Stimulated activated effector memory CD8-positive, alpha-beta T cell treated with anti-CD3 and anti-CD28 coated beads, Interleukin-12 subunit alpha, Interleukin-12 subunit beta, amount 100 ng/mL, for 72 hours (primary cell): ENCODE measurements around the gene EXD2.
A peak's percentile ranks its signal among the peaks of the same experiment; 100 is the strongest.

Experiments
- ATAC-seq: fragments of 150-1000 bp; cut with Tn5 transposase; 2 replicates; pipeline ENCODE4 v1.10.0; 2021
- DNase-seq, 2 donors: peaks; one replicate each; pipeline ENCODE4 v3.0.0; 2021 to 2022; ENCODE audit warnings: low spot score in 2 of 2
- H3K27ac Mint-ChIP-seq: one replicate; pipeline ENCODE4 v1.8.0; 2022; ENCODE audit warnings: mild to moderate bottlenecking, mixed read lengths
- H3K36me3 Mint-ChIP-seq: one replicate; pipeline ENCODE4 v1.8.0; 2022; ENCODE audit warnings: mild to moderate bottlenecking, mixed read lengths
- H3K4me1 Mint-ChIP-seq: one replicate; pipeline ENCODE4 v1.8.0; 2022; ENCODE audit warnings: mixed read lengths
- H3K4me3 Mint-ChIP-seq: one replicate; pipeline ENCODE4 v1.8.0; 2022; ENCODE audit warnings: mild to moderate bottlenecking, mixed read lengths
- H3K9me3 Mint-ChIP-seq: one replicate; pipeline ENCODE4 v1.8.0; 2022; ENCODE audit warnings: mixed read lengths

EXD2 gene

DNA sequence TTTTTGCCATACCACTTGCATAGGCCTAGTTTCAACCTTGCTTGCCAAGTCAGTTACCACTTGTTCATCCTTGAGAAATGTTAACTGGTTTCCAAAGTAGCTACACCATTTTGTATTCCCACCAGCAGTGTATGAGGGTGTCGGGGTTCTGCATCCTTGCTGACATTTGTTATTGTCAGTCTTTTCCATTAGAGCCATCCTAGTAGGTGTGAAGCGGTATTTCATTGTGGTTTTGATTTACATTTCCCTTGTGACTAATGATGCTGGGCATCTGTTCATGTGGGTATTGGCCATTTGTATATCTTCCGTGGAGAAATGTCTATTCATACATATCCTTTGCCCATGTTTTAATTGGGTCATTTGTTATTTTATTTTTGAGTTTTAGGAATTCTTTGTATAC, 41.1 kb downstream of the EXD2 start:
- no peak for DNase-seq
- Mint-ChIP-seq H3K27ac (no peak overlapping the region), H3K4me1 (no peaks in the 10 kb centered on the region), H3K9me3 (no peaks in the 10 kb centered on the region), H3K36me3 (peaks cover 27% of the 10 kb centered on the region), H3K4me3 (no peak overlapping the region)
- no peak for ATAC-seq

- H3K4me3 Mint-ChIP-seq, result no peak overlapping the region
- no peak overlapping the region for H3K27ac Mint-ChIP-seq
- no peaks in the 10 kb centered on the region for H3K4me1 Mint-ChIP-seq
- DNase-seq, result no peak
- ATAC-seq, result no peak
- peaks cover 44% of the 10 kb centered on the region for H3K36me3 Mint-ChIP-seq
- H3K9me3 Mint-ChIP-seq, result no peaks in the 10 kb centered on the region
Observed at GRCh38 chr14:69234106-69234505, 42.8 kb downstream of the EXD2 start.

DNA sequence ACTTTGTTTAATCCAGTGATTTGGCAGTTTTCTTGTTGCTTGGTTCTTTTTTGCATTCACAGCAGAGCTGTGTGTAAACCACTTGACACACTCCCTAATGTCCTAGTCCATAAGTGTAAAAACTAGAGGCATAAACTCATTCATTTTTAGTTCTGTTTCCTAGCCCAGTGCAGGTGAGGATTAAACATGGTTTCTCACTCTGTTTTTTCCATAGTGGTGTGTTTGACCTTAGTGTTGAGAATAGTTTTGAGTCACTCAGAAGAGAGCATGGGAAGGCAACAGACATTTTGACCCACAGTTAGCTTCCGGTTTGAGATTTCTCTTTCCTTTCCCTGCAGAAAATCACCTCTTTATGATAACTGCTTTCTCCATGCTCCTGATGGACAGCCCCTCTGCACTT, 44.4 kb downstream of the EXD2 start:
- Mint-ChIP-seq H3K9me3 (no peaks in the 10 kb centered on the region), H3K27ac (peak overlapping the region; percentile 55), H3K4me3 (no peak overlapping the region), H3K4me1 (no peaks in the 10 kb centered on the region), H3K36me3 (peaks cover 55% of the 10 kb centered on the region)
- DNase-seq (no peak), ATAC-seq (no peak)

- no peaks in the 10 kb centered on the region for H3K4me1 Mint-ChIP-seq
- no peak overlapping the region for H3K4me3 Mint-ChIP-seq
- H3K27ac Mint-ChIP-seq, result peak overlapping the region; percentile 76
- peaks cover 60% of the 10 kb centered on the region for H3K36me3 Mint-ChIP-seq
- ATAC-seq (no peak), DNase-seq (no peak)
- H3K9me3 Mint-ChIP-seq, result no peaks in the 10 kb centered on the region
Observed at GRCh38 chr14:69237142-69237541, 45.8 kb downstream of the EXD2 start.

- H3K36me3 Mint-ChIP-seq, result peaks cover 60% of the 10 kb centered on the region
Observed at GRCh38 chr14:69237584-69237983, 46.3 kb downstream of the EXD2 start.

DNA sequence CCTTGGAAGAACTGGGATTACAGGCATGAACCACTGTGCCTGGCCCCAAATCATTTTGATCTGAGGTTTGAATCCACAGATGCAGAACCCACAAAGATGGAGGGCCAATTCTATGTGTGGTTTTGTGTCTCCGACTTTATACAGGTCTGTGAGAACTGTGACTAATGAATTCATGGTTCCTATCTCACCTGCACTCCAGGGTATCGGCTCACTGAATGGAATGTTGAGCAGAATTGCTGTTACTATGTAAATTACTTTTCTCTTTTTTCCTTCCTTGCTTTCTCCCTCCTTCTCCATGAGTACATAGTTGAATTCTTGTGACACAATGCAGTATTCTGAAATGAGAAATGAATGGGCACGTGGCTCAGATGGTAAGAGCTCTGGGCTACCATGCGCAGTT, 47.6 kb downstream of the EXD2 start:
- ATAC-seq (no peak), DNase-seq (no peak)
- Mint-ChIP-seq H3K36me3 (peaks cover 60% of the 10 kb centered on the region), H3K4me1 (no peaks in the 10 kb centered on the region), H3K9me3 (no peaks in the 10 kb centered on the region), H3K27ac (no peak overlapping the region), H3K4me3 (no peak overlapping the region)

More at GRCh38 chr14:69237584-69237983, 46.3 kb downstream of the EXD2 start:
- no peaks in the 10 kb centered on the region for H3K9me3 Mint-ChIP-seq
- H3K4me1 Mint-ChIP-seq, result no peaks in the 10 kb centered on the region
- no peak for ATAC-seq
- H3K27ac Mint-ChIP-seq, result peak overlapping the region; percentile 76
- no peak for DNase-seq
- no peak overlapping the region for H3K4me3 Mint-ChIP-seq

- H3K4me3 Mint-ChIP-seq, result no peak overlapping the region
- no peak for ATAC-seq
- peaks cover 53% of the 10 kb centered on the region for H3K36me3 Mint-ChIP-seq
- H3K27ac Mint-ChIP-seq, result no peak overlapping the region
- H3K9me3 Mint-ChIP-seq, result no peaks in the 10 kb centered on the region
- DNase-seq, result no peak
- no peaks in the 10 kb centered on the region for H3K4me1 Mint-ChIP-seq
Observed at GRCh38 chr14:69240527-69241173, 49.4 kb downstream of the EXD2 start.

DNA sequence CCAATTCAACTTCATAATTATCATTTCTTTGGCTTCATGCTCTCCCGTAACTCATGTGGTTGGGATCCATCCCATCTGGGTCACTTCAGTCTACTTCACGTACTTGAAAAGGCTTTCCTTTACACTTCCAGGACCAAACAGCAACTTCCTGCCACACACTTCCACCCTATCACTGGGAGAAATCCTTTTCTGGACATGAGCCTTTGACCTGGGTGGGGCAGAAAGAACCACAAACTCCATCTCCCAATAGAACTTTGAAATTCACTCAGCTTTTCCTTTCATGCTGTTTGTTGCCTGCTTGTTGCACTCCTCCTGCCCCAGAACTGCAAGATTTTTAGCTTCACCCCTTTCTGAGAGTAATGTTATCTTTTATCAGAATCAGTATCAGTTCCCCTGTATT, 50.3 kb downstream of the EXD2 start:
- DNase-seq, result no peak
- Mint-ChIP-seq H3K9me3 (no peaks in the 10 kb centered on the region), H3K36me3 (peaks cover 46% of the 10 kb centered on the region), H3K27ac (no peak overlapping the region), H3K4me3 (no peak overlapping the region), H3K4me1 (no peaks in the 10 kb centered on the region)
- no peak for ATAC-seq

GRCh38 chr14:69242311-69243224, 51.3 kb downstream of the EXD2 start:
- Mint-ChIP-seq H3K9me3 (no peaks in the 10 kb centered on the region), H3K4me3 (no peak overlapping the region), H3K4me1 (no peaks in the 10 kb centered on the region), H3K36me3 (peaks cover 42% of the 10 kb centered on the region), H3K27ac (peak overlapping the region; percentile 52)
- ATAC-seq (peak; percentile 63), DNase-seq (peak in 1 of 2 donors; percentile 64)

GRCh38 chr14:69244946-69245345, 53.6 kb downstream of the EXD2 start:
- no peaks in the 10 kb centered on the region for H3K9me3 Mint-ChIP-seq
- no peak overlapping the region for H3K4me3 Mint-ChIP-seq
- no peak for ATAC-seq
- H3K36me3 Mint-ChIP-seq, result peaks cover 24% of the 10 kb centered on the region
- no peak for DNase-seq
- no peak overlapping the region for H3K27ac Mint-ChIP-seq
- H3K4me1 Mint-ChIP-seq, result no peaks in the 10 kb centered on the region

DNA sequence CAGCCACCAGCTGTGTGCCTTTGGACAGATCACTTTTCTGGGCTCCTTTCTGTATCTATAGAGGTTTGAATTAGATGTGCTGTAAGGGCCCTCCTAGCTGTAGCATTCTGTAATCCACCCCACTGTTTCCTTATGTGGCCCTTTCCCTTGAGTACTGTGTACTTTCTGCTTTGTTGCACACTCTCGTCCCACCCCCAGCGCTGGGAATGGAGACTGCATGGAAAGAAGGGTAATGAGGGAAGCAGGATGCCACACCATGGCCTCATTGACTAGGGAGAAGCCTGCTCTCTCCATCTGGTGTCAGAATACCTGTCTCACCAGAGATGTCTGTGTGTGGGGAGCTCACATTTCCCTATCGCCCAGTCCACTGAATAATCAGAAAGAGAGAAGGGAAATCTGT, 55.0 kb downstream of the EXD2 start:
- H3K27ac Mint-ChIP-seq, result no peak overlapping the region
- no peaks in the 10 kb centered on the region for H3K4me1 Mint-ChIP-seq

DNA sequence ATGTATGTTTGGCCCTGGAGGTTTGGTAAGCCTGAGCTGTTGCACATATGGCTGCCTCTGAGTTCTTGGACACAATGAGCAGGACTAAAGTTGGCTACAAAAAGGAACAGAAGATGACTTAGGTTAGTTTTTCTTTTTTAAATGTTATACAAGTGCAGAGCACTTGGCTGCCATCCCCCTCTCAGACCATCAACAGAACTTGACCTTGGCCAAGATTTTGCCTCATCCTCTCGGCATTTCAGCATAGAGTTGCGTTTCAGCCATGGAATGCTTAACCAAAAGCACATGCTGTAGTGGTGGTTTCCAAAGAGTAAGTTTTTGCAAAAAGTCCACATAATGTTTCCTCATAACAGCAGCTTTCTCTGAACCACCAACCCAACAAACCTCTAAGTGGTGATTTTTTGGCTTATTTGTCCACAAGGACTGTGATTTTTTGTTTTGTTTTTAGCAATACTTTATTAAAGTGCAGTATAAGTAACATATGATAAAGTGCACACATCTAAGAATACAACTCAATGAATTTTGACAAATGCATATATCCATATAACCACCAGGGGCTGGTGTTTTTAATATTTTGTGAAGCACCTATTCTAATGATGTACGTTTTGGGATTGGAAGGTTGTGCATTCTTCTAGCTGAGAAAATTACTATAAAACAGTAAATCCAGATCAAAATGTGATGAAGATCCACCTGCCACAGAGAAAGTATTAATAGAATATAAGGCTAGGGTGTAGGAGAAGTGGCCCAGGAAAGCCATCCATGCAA, 56.6 kb downstream of the EXD2 start:
- Mint-ChIP-seq H3K4me3 (no peak overlapping the region), H3K36me3 (peaks cover 6% of the 10 kb centered on the region), H3K27ac (no peak overlapping the region), H3K9me3 (no peaks in the 10 kb centered on the region), H3K4me1 (no peaks in the 10 kb centered on the region)
- ATAC-seq (no peak), DNase-seq (no peak)

More for the DNA sequence above, 55.0 kb downstream of the EXD2 start:
- peaks cover 14% of the 10 kb centered on the region for H3K36me3 Mint-ChIP-seq
- ATAC-seq (no peak), DNase-seq (no peak)
- no peak overlapping the region for H3K4me3 Mint-ChIP-seq
- H3K9me3 Mint-ChIP-seq, result no peaks in the 10 kb centered on the region

DNA sequence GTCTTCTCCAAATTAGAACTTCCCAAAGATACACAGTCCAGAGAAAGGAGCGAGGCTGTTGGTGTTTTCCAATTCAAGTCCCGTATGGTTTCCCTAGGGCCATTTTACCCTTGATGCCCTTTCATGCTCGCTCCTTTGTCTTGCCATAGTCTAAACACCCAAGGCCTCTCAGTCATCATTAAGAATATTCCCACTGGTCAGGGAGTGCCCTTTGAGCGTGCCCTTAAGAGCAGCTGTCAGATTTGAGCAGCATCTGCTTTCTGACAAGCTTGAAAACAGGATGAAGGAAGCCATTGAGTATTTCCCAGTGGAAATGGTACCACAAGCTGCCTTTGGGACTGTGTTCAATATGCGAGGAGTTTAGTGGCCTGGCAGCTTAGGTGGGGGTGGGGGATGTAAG, 58.3 kb downstream of the EXD2 start:
- ATAC-seq, result no peak
- Mint-ChIP-seq H3K4me1 (no peaks in the 10 kb centered on the region), H3K27ac (no peak overlapping the region), H3K9me3 (no peaks in the 10 kb centered on the region), H3K4me3 (no peak overlapping the region), H3K36me3 (peaks cover 6% of the 10 kb centered on the region)
- DNase-seq, result no peak

- H3K27ac Mint-ChIP-seq, result no peak overlapping the region
- no peak overlapping the region for H3K4me3 Mint-ChIP-seq
- peaks cover under 1% of the 10 kb centered on the region for H3K36me3 Mint-ChIP-seq
- H3K9me3 Mint-ChIP-seq, result no peaks in the 10 kb centered on the region
- H3K4me1 Mint-ChIP-seq, result no peaks in the 10 kb centered on the region
- ATAC-seq (no peak), DNase-seq (no peak)
Observed at GRCh38 chr14:69252851-69253250, 61.6 kb downstream of the EXD2 start.

- no peak for ATAC-seq
- DNase-seq, result no peak
- Mint-ChIP-seq H3K4me3 (no peak overlapping the region), H3K36me3 (no peaks in the 10 kb centered on the region), H3K4me1 (peaks cover 7% of the 10 kb centered on the region), H3K27ac (no peak overlapping the region), H3K9me3 (no peaks in the 10 kb centered on the region)
Observed at GRCh38 chr14:69259168-69259526, 67.8 kb downstream of the EXD2 start.
